Stimulated activated CD4-positive, alpha-beta T cell treated with anti-CD3 and anti-CD28 coated beads, TNF-alpha, amount 100 ng/mL, for 24 hours (primary cell): Measurements from ENCODE around the gene IFNG.

ENCODE experiments used
- DNase-seq, 3 experiments: peaks; one replicate each; pipeline ENCODE4 v3.0.0-alpha.2; 2020; ENCODE audit warnings: low read depth in 3 of 3

The IFNG gene

DNA sequence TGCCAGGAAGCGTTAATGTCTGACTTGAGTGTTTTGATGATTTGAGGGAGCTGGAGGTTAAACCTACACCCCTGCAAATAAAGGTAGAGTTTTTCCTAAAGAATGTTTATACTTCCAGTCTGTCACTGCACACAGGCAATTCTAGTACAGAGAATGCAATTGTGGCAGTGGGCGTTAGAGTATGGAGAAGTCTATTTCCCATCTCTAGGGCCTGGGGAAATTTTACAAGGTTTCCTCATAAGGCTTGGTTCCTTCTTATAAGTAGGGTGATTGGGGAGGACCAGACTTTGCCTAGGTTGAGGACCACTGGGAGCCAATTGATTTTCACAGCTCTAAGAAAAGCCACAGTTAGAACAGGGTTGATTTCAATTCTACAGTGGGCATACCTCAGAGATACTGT is 44.3 kb downstream of the IFNG start:
- DNase-seq: no peak

GRCh38 chr12:68114606-68115005 is 44.9 kb downstream of the IFNG start:
- DNase-seq: no peak

- DNase-seq: peak in 2 of 3 experiments; percentile 4 to 42
Measured at GRCh38 chr12:68113644-68114043, 45.9 kb downstream of the IFNG start.

DNA sequence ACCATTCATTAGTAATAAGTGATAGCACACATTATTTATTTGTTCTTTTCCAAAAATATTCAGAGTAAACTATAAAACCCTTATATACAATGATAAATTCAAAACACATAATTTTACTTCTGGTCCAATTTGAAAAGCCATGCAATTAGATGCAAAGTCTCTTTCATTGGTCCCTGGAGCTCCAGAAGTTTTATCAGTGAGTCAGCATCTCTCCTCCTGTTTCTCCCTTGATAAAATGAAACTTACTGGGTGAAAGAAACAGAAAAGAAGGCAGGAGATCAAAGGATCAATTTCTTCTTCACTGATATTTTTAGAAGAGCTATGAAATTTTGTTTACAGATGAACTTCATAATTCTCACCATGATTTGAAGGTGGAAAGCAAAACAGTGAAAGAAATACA is 47.5 kb downstream of the IFNG start:
- no peak for DNase-seq

DNA sequence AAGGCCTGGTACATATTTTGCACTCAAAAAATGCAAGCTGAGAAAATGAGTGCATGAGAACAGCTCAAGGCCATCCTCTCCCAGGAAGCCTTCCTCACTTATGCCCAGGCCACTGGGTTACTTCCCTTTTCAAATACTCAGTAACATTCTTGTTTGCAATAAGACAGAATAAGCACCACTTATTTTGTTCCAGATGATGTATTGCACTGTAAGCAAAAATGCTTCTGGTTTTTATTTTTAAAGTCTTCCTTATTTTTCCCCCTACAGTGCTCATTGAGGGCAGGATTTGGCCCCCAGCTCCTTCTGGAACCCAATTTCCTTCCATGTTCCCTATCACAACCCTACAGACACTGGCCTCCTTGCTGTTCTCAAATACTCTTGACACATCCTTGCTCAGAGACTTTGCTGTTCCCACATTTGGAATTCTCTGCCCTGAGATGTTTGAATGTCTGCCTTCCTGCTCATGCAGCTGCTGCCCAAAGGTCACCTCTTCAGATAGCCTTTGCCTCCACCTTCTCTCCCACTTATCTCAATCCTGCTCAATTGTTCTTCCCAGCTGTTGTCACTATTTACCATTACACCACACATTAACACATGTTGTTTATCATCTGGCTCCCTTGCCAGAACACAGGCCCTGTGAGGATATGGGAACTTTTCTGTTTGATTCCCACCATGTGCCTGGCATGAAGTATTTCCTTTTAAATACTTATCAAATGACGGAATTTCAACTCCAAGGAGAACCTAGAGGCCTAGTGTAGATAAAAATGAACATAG is 49.9 kb downstream of the IFNG start:
- DNase-seq: no peak

DNA sequence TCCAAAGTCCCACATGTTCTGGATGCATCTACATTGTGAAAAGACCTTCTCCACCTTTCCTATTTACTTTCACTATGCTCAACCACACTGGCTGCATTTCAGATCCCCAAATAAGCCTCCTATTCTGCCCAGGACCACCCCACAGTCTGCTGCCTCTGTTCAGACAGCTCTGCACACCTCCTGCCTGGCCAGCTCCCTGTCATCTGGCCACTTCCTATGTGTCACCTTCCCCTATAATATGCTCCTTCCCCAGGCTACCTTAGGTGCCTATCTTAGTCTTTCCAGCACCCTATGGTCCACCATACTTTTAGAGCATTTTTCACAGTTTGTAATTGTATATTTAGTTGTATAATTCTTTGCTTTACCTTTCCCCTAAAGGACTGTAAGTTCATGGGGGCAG is 50.5 kb downstream of the IFNG start:
- no peak for DNase-seq

- no peak for DNase-seq
Measured at GRCh38 chr12:68106660-68107059, 52.9 kb downstream of the IFNG start.

GRCh38 chr12:68106160-68106559 is 53.4 kb downstream of the IFNG start:
- no peak for DNase-seq
